Astrocyte (in vitro differentiated cells and primary cell): Measurements from ENCODE around the gene RAB8B. TPM values are rescaled to one million over a fixed set of nuclear protein-coding genes. Genes with fewer than 3 reads are reported as not detected.
A peak's percentile ranks its signal among the peaks of the same experiment; 100 is the strongest.

ENCODE experiments used
- DNase-seq: peaks from one replicate; pipeline ENCODE4 v3.0.0-alpha.2; 2010; ENCODE audit warnings: low read depth
- FAIRE-seq: peaks from 2 replicates; lab custom pipeline; 2011; peaks lifted over from hg19 to GRCh38; lab: Jason Lieb, UNC
- H2AFZ ChIP-seq: 2 replicates; pipeline ENCODE4 v1.6.0; 2012; ENCODE audit warnings: low read depth, low read length, inconsistent platforms
- H3K27ac ChIP-seq: 2 replicates; pipeline ENCODE4 v1.5.1; 2011; ENCODE audit warnings: low read depth, low read length, inconsistent platforms
- H3K27me3 ChIP-seq: 2 replicates; pipeline ENCODE4 v1.6.0; 2011; ENCODE audit warnings: low read length, inconsistent platforms; ENCODE audit not compliant: insufficient read depth
- H3K36me3 ChIP-seq: 2 replicates; pipeline ENCODE4 v1.5.1; 2011; ENCODE audit warnings: low read length, inconsistent platforms; ENCODE audit not compliant: insufficient read depth
- H3K4me1 ChIP-seq: 2 replicates; pipeline ENCODE4 v1.5.1; 2011; ENCODE audit warnings: low read length, inconsistent platforms; ENCODE audit not compliant: insufficient read depth
- H3K4me2 ChIP-seq: 2 replicates; pipeline ENCODE4 v1.6.0; 2012; ENCODE audit warnings: low read length, inconsistent platforms
- H3K4me3 ChIP-seq: 2 replicates; pipeline ENCODE4 v1.5.1; 2011; ENCODE audit warnings: low read depth, mild to moderate bottlenecking, low read length, inconsistent platforms; ENCODE audit not compliant: insufficient read depth
- H3K79me2 ChIP-seq: 2 replicates; pipeline ENCODE4 v1.6.0; 2012; ENCODE audit warnings: mild to moderate bottlenecking, low read length, inconsistent platforms; ENCODE audit not compliant: insufficient read depth
- H3K9ac ChIP-seq: 2 replicates; pipeline ENCODE4 v1.6.0; 2012; ENCODE audit warnings: mild to moderate bottlenecking, low read length, inconsistent platforms
- H3K9me3 ChIP-seq: 2 replicates; pipeline ENCODE4 v1.5.1; 2012; ENCODE audit warnings: low read depth, mild to moderate bottlenecking, low read length, inconsistent platforms; ENCODE audit not compliant: insufficient read depth
- H4K20me1 ChIP-seq: 2 replicates; pipeline ENCODE4 v1.6.0; 2012; ENCODE audit warnings: low read length, inconsistent platforms; ENCODE audit not compliant: insufficient read depth
- H3K27ac Mint-ChIP-seq: one replicate; pipeline ENCODE4 v1.8.0; 2021; ENCODE audit warnings: mild to moderate bottlenecking, mixed read lengths; ENCODE audit not compliant: unreplicated experiment
- H3K27me3 Mint-ChIP-seq: one replicate; pipeline ENCODE4 v1.8.0; 2021; ENCODE audit warnings: low read depth, mixed read lengths; ENCODE audit not compliant: unreplicated experiment
- H3K36me3 Mint-ChIP-seq: one replicate; pipeline ENCODE4 v1.8.0; 2021; ENCODE audit warnings: low read depth, mixed read lengths; ENCODE audit not compliant: unreplicated experiment
- H3K4me1 Mint-ChIP-seq: one replicate; pipeline ENCODE4 v1.8.0; 2021; ENCODE audit warnings: low read depth, mixed read lengths; ENCODE audit not compliant: unreplicated experiment
- H3K4me3 Mint-ChIP-seq: one replicate; pipeline ENCODE4 v1.8.0; 2021; ENCODE audit warnings: mild to moderate bottlenecking, moderate library complexity, mixed read lengths; ENCODE audit not compliant: unreplicated experiment
- H3K9me3 Mint-ChIP-seq: one replicate; pipeline ENCODE4 v1.8.0; 2021; ENCODE audit warnings: mild to moderate bottlenecking, mixed read lengths; ENCODE audit not compliant: unreplicated experiment
- EZH2 ChIP-seq: IDR thresholded peaks from 2 replicates; pipeline ENCODE4 v1.6.1; 2012; ENCODE audit warnings: mild to moderate bottlenecking, low read length, inconsistent platforms; ENCODE audit not compliant: insufficient read depth
- total RNA-seq: library from RNA; stranded (reverse); gene quantifications from 2 replicates; pipeline ENCODE4 v1.2.1, GENCODE V29; 2021
- TF ChIP-seq, protein P1 (sequence below): IDR thresholded peaks from 2 replicates; pipeline ENCODE4 v1.5.1; 2011; ENCODE audit warnings: low read depth, mild to moderate bottlenecking, inconsistent platforms, low read length, moderate library complexity; ENCODE audit not compliant: insufficient read depth

RAB8B gene
- total RNA-seq, 1 donor from 2014 or later = 49.3 TPM

GRCh38 chr15:63163217-63163616, 26.2 kb upstream of the RAB8B start:
- FAIRE-seq = no peak
- no peaks in the 10 kb centered on the region for H3K27me3 Mint-ChIP-seq
- H3K36me3 Mint-ChIP-seq = no peaks in the 10 kb centered on the region

GRCh38 chr15:63165166-63165859, 24.1 kb upstream of the RAB8B start:
- H3K36me3 Mint-ChIP-seq = no peaks in the 10 kb centered on the region
- H3K27me3 ChIP-seq = no peaks in the 10 kb centered on the region
- H3K36me3 ChIP-seq = no peaks in the 10 kb centered on the region
- no peaks in the 10 kb centered on the region for H3K4me1 ChIP-seq
- H3K27ac ChIP-seq = no peak overlapping the region
- no peak overlapping the region for H2AFZ ChIP-seq
- peak overlapping the region; percentile 18 for H3K27ac Mint-ChIP-seq
- no peaks in the 10 kb centered on the region for H3K9me3 ChIP-seq
- FAIRE-seq = no peak
- H3K4me3 Mint-ChIP-seq = no peak overlapping the region
- peaks cover 4% of the 10 kb centered on the region for H3K9me3 Mint-ChIP-seq
- no peak for TF ChIP-seq EZH2
- TF ChIP-seq, protein P1, sequence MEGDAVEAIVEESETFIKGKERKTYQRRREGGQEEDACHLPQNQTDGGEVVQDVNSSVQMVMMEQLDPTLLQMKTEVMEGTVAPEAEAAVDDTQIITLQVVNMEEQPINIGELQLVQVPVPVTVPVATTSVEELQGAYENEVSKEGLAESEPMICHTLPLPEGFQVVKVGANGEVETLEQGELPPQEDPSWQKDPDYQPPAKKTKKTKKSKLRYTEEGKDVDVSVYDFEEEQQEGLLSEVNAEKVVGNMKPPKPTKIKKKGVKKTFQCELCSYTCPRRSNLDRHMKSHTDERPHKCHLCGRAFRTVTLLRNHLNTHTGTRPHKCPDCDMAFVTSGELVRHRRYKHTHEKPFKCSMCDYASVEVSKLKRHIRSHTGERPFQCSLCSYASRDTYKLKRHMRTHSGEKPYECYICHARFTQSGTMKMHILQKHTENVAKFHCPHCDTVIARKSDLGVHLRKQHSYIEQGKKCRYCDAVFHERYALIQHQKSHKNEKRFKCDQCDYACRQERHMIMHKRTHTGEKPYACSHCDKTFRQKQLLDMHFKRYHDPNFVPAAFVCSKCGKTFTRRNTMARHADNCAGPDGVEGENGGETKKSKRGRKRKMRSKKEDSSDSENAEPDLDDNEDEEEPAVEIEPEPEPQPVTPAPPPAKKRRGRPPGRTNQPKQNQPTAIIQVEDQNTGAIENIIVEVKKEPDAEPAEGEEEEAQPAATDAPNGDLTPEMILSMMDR = no peak
- no peak overlapping the region for H3K4me2 ChIP-seq
- H4K20me1 ChIP-seq = no peaks in the 10 kb centered on the region
- no peak for DNase-seq
- H3K27me3 Mint-ChIP-seq = no peaks in the 10 kb centered on the region
- H3K4me3 ChIP-seq = no peak overlapping the region
- no peaks in the 10 kb centered on the region for H3K79me2 ChIP-seq
- H3K9ac ChIP-seq = no peak overlapping the region
- peaks cover 1% of the 10 kb centered on the region for H3K4me1 Mint-ChIP-seq

More at GRCh38 chr15:63163217-63163616, 26.2 kb upstream of the RAB8B start:
- H3K4me1 Mint-ChIP-seq = peaks cover 1% of the 10 kb centered on the region
- Histone ChIP-seq H4K20me1 (no peaks in the 10 kb centered on the region), H3K36me3 (no peaks in the 10 kb centered on the region), H3K4me2 (no peak overlapping the region), H3K9me3 (no peaks in the 10 kb centered on the region), H3K4me3 (no peak overlapping the region), H2AFZ (no peak overlapping the region), H3K4me1 (peaks cover 1% of the 10 kb centered on the region), H3K9ac (no peak overlapping the region), H3K27me3 (no peaks in the 10 kb centered on the region), H3K27ac (no peak overlapping the region), H3K79me2 (no peaks in the 10 kb centered on the region)
- TF ChIP-seq EZH2 = no peak
- TF ChIP-seq, protein P1 = no peak
- no peak overlapping the region for H3K27ac Mint-ChIP-seq
- no peak overlapping the region for H3K4me3 Mint-ChIP-seq
- DNase-seq = no peak
- H3K9me3 Mint-ChIP-seq = peaks cover 4% of the 10 kb centered on the region

DNA sequence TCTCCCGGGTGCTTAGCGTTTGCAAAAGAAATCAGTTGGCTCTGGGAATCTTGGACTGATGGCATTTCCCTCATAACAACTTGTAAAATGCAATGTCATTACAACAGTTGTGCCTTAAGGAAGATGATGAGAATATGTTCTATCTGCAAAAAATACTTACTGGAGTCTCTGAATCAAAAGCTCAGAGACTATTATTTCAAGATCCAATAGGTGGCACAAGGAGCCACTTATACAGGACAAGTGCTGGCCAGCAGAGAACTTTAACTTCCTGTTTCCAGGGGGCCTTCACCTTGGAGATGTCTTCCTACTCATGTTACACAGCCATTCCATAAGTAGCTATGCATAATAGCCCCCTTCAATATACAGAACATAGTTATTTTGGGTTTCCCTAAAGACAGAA, 23.2 kb upstream of the RAB8B start:
- H3K4me3 ChIP-seq = no peak overlapping the region
- peaks cover 2% of the 10 kb centered on the region for H3K36me3 Mint-ChIP-seq

More for the DNA sequence above, 23.2 kb upstream of the RAB8B start:
- DNase-seq (no peak), FAIRE-seq (no peak)
- Histone ChIP-seq H4K20me1 (no peaks in the 10 kb centered on the region), H2AFZ (no peak overlapping the region), H3K27ac (no peak overlapping the region), H3K36me3 (no peaks in the 10 kb centered on the region), H3K9ac (no peak overlapping the region), H3K27me3 (no peaks in the 10 kb centered on the region), H3K4me1 (no peaks in the 10 kb centered on the region), H3K4me2 (no peak overlapping the region), H3K79me2 (no peaks in the 10 kb centered on the region), H3K9me3 (no peaks in the 10 kb centered on the region)
- Mint-ChIP-seq H3K4me1 (peaks cover 1% of the 10 kb centered on the region), H3K27ac (no peak overlapping the region), H3K27me3 (no peaks in the 10 kb centered on the region), H3K9me3 (peaks cover 4% of the 10 kb centered on the region), H3K4me3 (no peak overlapping the region)
- TF ChIP-seq EZH2 = no peak
- TF ChIP-seq, protein P1 = no peak
